Colonic mucosa (tissue), 4 donors: ENCODE data around the gene TSHZ1. TPM values are rescaled to one million over a fixed set of nuclear protein-coding genes. Genes with fewer than 3 reads are reported as not detected.

Experiments
- DNase-seq: peaks from one replicate; pipeline ENCODE4 v3.0.0-alpha.2; 2020
- H3K27ac ChIP-seq: fragments of 200-600 bp; one replicate; pipeline ENCODE4 v1.8.0; 2021
- H3K27me3 ChIP-seq: fragments of 200-600 bp; one replicate; pipeline ENCODE4 v1.8.0; 2021
- H3K36me3 ChIP-seq: fragments of 200-600 bp; one replicate; pipeline ENCODE4 v1.8.0; 2021
- H3K4me1 ChIP-seq: fragments of 200-600 bp; one replicate; pipeline ENCODE4 v1.8.0; 2021; ENCODE audit warnings: mild to moderate bottlenecking
- H3K4me3 ChIP-seq: fragments of 200-600 bp; one replicate; pipeline ENCODE4 v1.8.0; 2021
- H3K9ac ChIP-seq, 2 donors: one replicate each; pipeline ENCODE4 v1.7.0; 2013; ENCODE audit warnings: control low read depth in 2 of 2, low read depth in 2 of 2, low read length in 2 of 2
- H3K9me3 ChIP-seq: fragments of 200-600 bp; one replicate; pipeline ENCODE4 v1.8.0; 2021
- intact Hi-C: fragments of 100-400 bp; cut with DNase I; formaldehyde crosslinking; loops from one replicate; pipeline ENCODE4 v1.14.1; 2022
- total RNA-seq, 2 donors: library from RNA; stranded (reverse); fragmentation: NEBNext Ultra II Directional in 1 of 2; extraction: Animal tissue kit (Norgen Biotek cat#: 25700) in 1 of 2; gene quantifications; one replicate each; pipeline ENCODE4 v1.2.1, GENCODE V29; 2021
- TF ChIP-seq, protein P1 (sequence below): fragments of 200-600 bp; IDR thresholded peaks from one replicate; pipeline ENCODE4 v1.8.0; 2022; ENCODE audit warnings: antibody characterized with exemption, mild to moderate bottlenecking
- donor health status: healthy.
- donor health status: DM: no; HTN: no; CAD: no.
- donor health status: DM: no; HTN: no; CAD: no.

TSHZ1 gene
- total RNA-seq, 2 donors from 2014 or later: 16.6 to 34.3 TPM

DNA sequence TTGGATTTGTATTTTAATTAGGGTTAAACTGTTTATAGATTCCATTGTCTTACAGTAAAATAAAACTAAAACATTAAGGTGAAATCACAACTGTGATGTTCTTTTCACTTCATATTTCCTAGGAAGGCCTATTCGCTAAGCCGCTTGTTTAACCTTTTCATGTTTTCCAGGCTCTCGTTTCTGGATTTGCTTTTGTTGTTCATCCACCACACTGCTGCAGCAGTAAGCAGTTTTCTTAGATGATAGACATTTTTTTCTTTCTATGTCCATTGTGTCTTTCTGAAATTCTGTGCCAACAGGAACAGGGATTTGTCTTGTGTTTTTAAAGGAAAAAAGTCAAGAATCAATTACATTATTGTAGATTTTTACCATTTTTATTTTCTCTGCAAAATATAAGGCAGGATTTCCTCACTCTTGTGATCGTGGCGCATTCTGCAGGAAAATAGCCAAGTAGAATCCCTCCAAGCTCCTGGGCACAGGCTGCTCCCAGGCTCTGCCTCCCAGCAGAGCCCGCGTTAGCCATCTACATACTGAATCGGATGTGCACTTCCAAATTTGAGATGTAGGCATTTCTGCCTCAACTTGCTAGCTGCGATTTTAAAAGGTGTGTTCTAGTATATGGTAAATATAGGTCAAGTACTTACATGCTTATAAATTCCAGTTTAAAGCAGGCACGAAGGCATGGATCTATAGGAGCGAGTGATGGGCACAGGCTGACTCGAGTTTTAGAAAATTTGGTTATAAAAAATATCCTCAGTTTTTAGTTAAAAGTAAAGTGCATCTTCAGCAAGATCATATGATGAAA is 10.2 kb downstream of the TSHZ1 start:
- H3K9me3 ChIP-seq: no peaks in the 10 kb centered on the region
- H3K9ac ChIP-seq: no peak overlapping the region
- H3K36me3 ChIP-seq: no peaks in the 10 kb centered on the region
- intact Hi-C loops: no loop called here
- TF ChIP-seq, protein P1, sequence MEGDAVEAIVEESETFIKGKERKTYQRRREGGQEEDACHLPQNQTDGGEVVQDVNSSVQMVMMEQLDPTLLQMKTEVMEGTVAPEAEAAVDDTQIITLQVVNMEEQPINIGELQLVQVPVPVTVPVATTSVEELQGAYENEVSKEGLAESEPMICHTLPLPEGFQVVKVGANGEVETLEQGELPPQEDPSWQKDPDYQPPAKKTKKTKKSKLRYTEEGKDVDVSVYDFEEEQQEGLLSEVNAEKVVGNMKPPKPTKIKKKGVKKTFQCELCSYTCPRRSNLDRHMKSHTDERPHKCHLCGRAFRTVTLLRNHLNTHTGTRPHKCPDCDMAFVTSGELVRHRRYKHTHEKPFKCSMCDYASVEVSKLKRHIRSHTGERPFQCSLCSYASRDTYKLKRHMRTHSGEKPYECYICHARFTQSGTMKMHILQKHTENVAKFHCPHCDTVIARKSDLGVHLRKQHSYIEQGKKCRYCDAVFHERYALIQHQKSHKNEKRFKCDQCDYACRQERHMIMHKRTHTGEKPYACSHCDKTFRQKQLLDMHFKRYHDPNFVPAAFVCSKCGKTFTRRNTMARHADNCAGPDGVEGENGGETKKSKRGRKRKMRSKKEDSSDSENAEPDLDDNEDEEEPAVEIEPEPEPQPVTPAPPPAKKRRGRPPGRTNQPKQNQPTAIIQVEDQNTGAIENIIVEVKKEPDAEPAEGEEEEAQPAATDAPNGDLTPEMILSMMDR: no peak
- no peaks in the 10 kb centered on the region for H3K27me3 ChIP-seq
- no peak overlapping the region for H3K4me3 ChIP-seq
- peaks cover 10% of the 10 kb centered on the region for H3K4me1 ChIP-seq
- peak overlapping the region; percentile 84 for H3K27ac ChIP-seq
- DNase-seq: no peak

- no peak overlapping the region for H3K27ac ChIP-seq
- TF ChIP-seq, protein P1: no peak
- no peak overlapping the region for H3K4me3 ChIP-seq
- H3K9ac ChIP-seq: no peak overlapping the region
- no peaks in the 10 kb centered on the region for H3K27me3 ChIP-seq
- H3K9me3 ChIP-seq: no peaks in the 10 kb centered on the region
- peaks cover 8% of the 10 kb centered on the region for H3K4me1 ChIP-seq
- intact Hi-C loops: no loop called here
- H3K36me3 ChIP-seq: no peaks in the 10 kb centered on the region
- DNase-seq: no peak
Observed at GRCh38 chr18:75221397-75221796, 10.8 kb downstream of the TSHZ1 start.

GRCh38 chr18:75221897-75222296 is 11.3 kb downstream of the TSHZ1 start:
- Histone ChIP-seq H3K4me1 (peaks cover 8% of the 10 kb centered on the region), H3K27me3 (no peaks in the 10 kb centered on the region)
- intact Hi-C loops: no loop called here

DNA sequence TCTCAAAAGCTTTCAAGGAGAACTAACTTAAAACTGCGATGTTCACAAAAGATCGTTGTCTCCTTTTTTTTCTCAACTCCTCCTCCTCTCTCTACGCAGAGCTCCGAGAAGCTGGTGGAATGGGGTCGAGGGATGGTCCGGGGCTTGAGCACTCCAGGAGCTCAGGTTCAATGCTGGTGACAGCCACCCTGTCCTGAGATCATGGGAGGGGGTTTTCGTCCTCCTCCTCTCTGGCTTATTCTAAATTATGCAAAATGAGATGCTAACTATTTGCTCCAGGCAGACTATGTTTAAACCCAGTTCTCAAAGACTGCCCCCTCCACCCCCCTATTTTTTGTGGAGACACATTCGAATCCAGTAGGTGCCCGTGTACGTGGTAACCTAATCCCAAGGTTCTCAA is 11.8 kb downstream of the TSHZ1 start:
- TF ChIP-seq, protein P1: no peak
- no peak overlapping the region for H3K9ac ChIP-seq
- H3K36me3 ChIP-seq: no peaks in the 10 kb centered on the region
- no peak overlapping the region for H3K4me3 ChIP-seq
- peaks cover 8% of the 10 kb centered on the region for H3K4me1 ChIP-seq
- H3K27me3 ChIP-seq: no peaks in the 10 kb centered on the region
- H3K27ac ChIP-seq: no peak overlapping the region
- no peaks in the 10 kb centered on the region for H3K9me3 ChIP-seq
- DNase-seq: no peak
- intact Hi-C loops: no loop called here

More at GRCh38 chr18:75221897-75222296, 11.3 kb downstream of the TSHZ1 start:
- H3K9me3 ChIP-seq: no peaks in the 10 kb centered on the region
- no peak overlapping the region for H3K27ac ChIP-seq
- H3K9ac ChIP-seq: no peak overlapping the region
- no peaks in the 10 kb centered on the region for H3K36me3 ChIP-seq
- H3K4me3 ChIP-seq: no peak overlapping the region
- no peak for DNase-seq
- TF ChIP-seq, protein P1: no peak

GRCh38 chr18:75223687-75224347 is 13.2 kb downstream of the TSHZ1 start:
- Histone ChIP-seq H3K4me1 (peaks cover 10% of the 10 kb centered on the region), H3K27ac (no peak overlapping the region)
- no peak for DNase-seq

More at GRCh38 chr18:75223687-75224347, 13.2 kb downstream of the TSHZ1 start:
- Histone ChIP-seq H3K36me3 (no peaks in the 10 kb centered on the region), H3K9me3 (no peaks in the 10 kb centered on the region), H3K9ac (no peak overlapping the region), H3K27me3 (no peaks in the 10 kb centered on the region), H3K4me3 (no peak overlapping the region)
- TF ChIP-seq, protein P1: no peak
- intact Hi-C loops: no loop called here
